SU-DHL-6 (cell line): ENCODE data around the gene FBXL16.

Experiments used
- H2AFZ ChIP-seq: fragments of 200-600 bp; sonication (generic); 2 replicates; pipeline ENCODE4 v1.6.1; 2014; ENCODE audit warnings: low read depth, mild to moderate bottlenecking, moderate library complexity, mixed read lengths, antibody characterized with exemption, low read length; ENCODE audit not compliant: severe bottlenecking
- H3F3A ChIP-seq: fragments of 200-600 bp; shearing (Covaris generic); 2 replicates; pipeline ENCODE4 v1.6.0; 2016; ENCODE audit warnings: antibody characterized with exemption, mild to moderate bottlenecking; ENCODE audit not compliant: insufficient read depth
- H3K27ac ChIP-seq: fragments of 200-600 bp; sonication (generic); 2 replicates; pipeline ENCODE4 v1.5.1; 2016; ENCODE audit warnings: low read depth, mild to moderate bottlenecking, low read length, moderate library complexity, mixed read lengths
- H3K27me3 ChIP-seq: fragments of 200-600 bp; sonication (generic), shearing (Covaris generic); 2 replicates; pipeline ENCODE4 v1.6.0; 2014; ENCODE audit warnings: mild to moderate bottlenecking, low read length
- H3K36me3 ChIP-seq: fragments of 200-600 bp; sonication (generic); 2 replicates; pipeline ENCODE4 v1.6.1; 2014; ENCODE audit warnings: mild to moderate bottlenecking, low read length, mixed read lengths
- H3K4me2 ChIP-seq: fragments of 300-600, 200-600 bp; shearing (Covaris generic), sonication (generic); 2 replicates; pipeline ENCODE4 v1.6.0; 2014; ENCODE audit warnings: low read length, low read depth, mild to moderate bottlenecking; ENCODE audit not compliant: poor library complexity, severe bottlenecking
- H3K4me3 ChIP-seq: fragments of 200-600 bp; sonication (generic); 2 replicates; pipeline ENCODE4 v1.5.1; 2014; ENCODE audit warnings: antibody characterized with exemption, low read length, mild to moderate bottlenecking, mixed read lengths; ENCODE audit not compliant: insufficient read depth, poor library complexity, severe bottlenecking
- H3K79me2 ChIP-seq: fragments of 200-600 bp; sonication (generic); 2 replicates; pipeline ENCODE4 v1.6.1; 2014; ENCODE audit warnings: mild to moderate bottlenecking, low read length, moderate library complexity; ENCODE audit not compliant: insufficient read depth
- H3K9ac ChIP-seq: fragments of 200-600 bp; sonication (generic); 2 replicates; pipeline ENCODE4 v1.7.0; 2014; ENCODE audit warnings: mild to moderate bottlenecking, low read length
- H3K9me2 ChIP-seq: fragments of 200-600 bp; sonication (generic); replicated peaks from 2 replicates; pipeline ENCODE4 v1.6.1; 2014; ENCODE audit warnings: low read length; ENCODE audit not compliant: insufficient read depth
- H3K9me3 ChIP-seq: fragments of 200-600 bp; sonication (generic); 2 replicates; pipeline ENCODE4 v1.6.1; 2014; ENCODE audit warnings: low read length, mixed read lengths; ENCODE audit not compliant: insufficient read depth
- H4K20me1 ChIP-seq: fragments of 200-600 bp; sonication (generic); 2 replicates; pipeline ENCODE4 v1.6.1; 2014; ENCODE audit warnings: low read depth, mild to moderate bottlenecking, antibody characterized with exemption, low read length, moderate library complexity, mixed read lengths
- EZH2phosphoT487 ChIP-seq: fragments of 200-600 bp; sonication (generic), shearing (Covaris generic); conservative IDR thresholded peaks from 2 replicates; pipeline ENCODE4 v1.6.1; 2018; ENCODE audit warnings: mild to moderate bottlenecking, antibody characterized with exemption, low read length, moderate library complexity, mixed read lengths
- TF ChIP-seq, protein P1 (sequence below): fragments of 200-600 bp; sonication (generic); IDR thresholded peaks from one replicate; pipeline ENCODE4 v1.5.1; 2017; ENCODE audit warnings: antibody characterized with exemption, mild to moderate bottlenecking, low read length, moderate library complexity; ENCODE audit not compliant: insufficient read depth, poor library complexity, severe bottlenecking

The FBXL16 gene

DNA sequence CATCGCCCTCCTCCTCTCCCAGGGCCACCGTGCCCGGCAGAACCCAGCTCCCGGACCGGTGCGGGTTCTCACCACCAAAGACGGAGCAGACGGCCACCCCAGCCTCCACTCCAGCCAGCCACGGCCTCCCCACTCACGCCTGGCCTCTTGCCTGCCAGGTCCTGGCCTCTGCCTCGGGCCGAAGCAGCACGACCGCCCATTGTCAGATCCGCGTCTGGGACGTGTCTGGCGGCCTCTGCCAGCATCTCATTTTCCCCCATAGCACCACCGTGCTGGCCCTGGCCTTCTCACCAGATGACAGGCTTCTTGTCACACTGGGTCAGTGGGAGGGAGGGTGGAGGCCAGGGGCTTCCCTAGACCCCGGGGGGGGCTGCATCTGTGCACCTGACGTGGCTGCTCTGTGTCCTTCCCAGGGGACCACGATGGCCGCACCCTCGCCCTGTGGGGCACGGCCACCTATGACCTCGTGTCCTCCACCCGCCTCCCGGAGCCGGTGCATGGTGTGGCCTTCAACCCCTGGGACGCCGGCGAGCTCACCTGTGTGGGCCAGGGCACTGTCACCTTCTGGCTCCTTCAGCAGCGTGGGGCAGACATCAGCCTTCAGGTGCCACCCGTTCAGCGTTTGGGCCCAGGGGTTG lies 44.3 kb downstream of the FBXL16 start:
- Histone ChIP-seq H3F3A (no peaks in the 10 kb centered on the region), H3K27me3 (no peaks in the 10 kb centered on the region), H3K9me2 (no peaks in the 10 kb centered on the region), H3K9me3 (no peaks in the 10 kb centered on the region), H3K4me3 (no peak overlapping the region), H3K79me2 (no peaks in the 10 kb centered on the region), H3K27ac (no peak overlapping the region), H4K20me1 (no peaks in the 10 kb centered on the region), H3K4me2 (peak overlapping the region; percentile 12), H2AFZ (no peak overlapping the region), H3K9ac (no peak overlapping the region), H3K36me3 (no peaks in the 10 kb centered on the region)
- TF ChIP-seq, protein P1, sequence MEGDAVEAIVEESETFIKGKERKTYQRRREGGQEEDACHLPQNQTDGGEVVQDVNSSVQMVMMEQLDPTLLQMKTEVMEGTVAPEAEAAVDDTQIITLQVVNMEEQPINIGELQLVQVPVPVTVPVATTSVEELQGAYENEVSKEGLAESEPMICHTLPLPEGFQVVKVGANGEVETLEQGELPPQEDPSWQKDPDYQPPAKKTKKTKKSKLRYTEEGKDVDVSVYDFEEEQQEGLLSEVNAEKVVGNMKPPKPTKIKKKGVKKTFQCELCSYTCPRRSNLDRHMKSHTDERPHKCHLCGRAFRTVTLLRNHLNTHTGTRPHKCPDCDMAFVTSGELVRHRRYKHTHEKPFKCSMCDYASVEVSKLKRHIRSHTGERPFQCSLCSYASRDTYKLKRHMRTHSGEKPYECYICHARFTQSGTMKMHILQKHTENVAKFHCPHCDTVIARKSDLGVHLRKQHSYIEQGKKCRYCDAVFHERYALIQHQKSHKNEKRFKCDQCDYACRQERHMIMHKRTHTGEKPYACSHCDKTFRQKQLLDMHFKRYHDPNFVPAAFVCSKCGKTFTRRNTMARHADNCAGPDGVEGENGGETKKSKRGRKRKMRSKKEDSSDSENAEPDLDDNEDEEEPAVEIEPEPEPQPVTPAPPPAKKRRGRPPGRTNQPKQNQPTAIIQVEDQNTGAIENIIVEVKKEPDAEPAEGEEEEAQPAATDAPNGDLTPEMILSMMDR = no peak
- no peak for TF ChIP-seq EZH2phosphoT487

DNA sequence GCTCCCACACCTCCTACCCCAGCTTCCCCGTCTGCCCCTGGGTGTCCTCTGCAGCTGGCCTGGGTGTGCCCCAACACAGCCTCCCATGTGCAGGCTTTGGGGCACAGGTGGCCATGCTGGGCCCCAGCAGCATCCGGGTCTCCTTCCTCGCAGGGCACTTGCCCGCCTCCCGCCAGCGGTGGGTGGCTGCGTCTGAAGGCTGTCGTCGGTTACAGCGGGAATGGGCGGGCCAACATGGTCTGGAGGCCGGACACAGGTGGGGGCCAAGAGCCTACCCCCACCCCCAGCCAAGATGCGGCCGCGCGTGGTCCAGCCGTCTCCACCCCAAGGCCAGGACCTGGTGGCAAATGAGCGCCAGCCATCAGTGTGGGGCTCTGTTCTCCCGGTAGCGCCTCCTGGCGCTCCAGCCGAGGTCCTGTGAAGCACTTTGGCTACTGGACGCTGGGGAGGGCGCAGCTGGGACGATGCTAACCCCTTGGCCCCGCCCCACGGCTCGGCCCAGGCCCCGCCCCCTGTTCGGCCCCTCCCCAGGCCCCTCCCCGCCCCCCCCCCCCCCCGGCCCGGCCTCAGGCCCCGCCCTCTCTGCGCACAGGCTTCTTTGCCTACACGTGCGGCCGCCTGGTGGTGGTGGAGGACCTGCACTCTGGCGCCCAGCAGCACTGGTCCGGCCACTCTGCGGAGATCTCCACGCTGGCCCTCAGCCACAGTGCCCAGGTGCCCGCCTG lies 45.0 kb downstream of the FBXL16 start:
- H4K20me1 ChIP-seq = no peaks in the 10 kb centered on the region
- TF ChIP-seq, protein P1 = no peak
- TF ChIP-seq EZH2phosphoT487 = no peak
- H3K4me3 ChIP-seq = no peak overlapping the region
- H3K9ac ChIP-seq = no peak overlapping the region
- H3K27me3 ChIP-seq = no peaks in the 10 kb centered on the region
- H3K36me3 ChIP-seq = no peaks in the 10 kb centered on the region
- no peaks in the 10 kb centered on the region for H3K79me2 ChIP-seq
- H2AFZ ChIP-seq = no peak overlapping the region
- H3F3A ChIP-seq = no peaks in the 10 kb centered on the region
- no peaks in the 10 kb centered on the region for H3K9me2 ChIP-seq
- no peak overlapping the region for H3K4me2 ChIP-seq
- no peak overlapping the region for H3K27ac ChIP-seq
- H3K9me3 ChIP-seq = no peaks in the 10 kb centered on the region

DNA sequence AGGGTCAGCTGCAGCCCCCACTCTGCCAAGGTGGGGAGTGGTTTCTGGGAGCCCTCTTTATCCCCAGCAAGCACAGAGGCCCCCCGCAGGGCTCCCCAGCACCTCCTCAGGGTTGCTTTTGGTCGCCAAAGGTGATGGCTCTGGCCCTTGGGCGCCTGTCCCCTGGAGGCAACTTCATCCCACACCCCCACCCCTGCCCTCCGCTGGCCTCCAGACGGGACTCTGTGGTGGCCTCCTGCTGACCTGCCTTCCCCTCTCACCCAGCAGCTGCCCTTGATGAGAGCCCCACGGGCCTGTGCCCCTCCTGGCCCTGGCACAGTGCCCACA lies 45.5 kb downstream of the FBXL16 start:
- Histone ChIP-seq H3K4me2 (no peak overlapping the region), H3K36me3 (no peaks in the 10 kb centered on the region), H3K27me3 (no peaks in the 10 kb centered on the region), H3K9me3 (no peaks in the 10 kb centered on the region), H3K4me3 (no peak overlapping the region), H3K9ac (no peak overlapping the region), H3K27ac (no peak overlapping the region), H4K20me1 (no peaks in the 10 kb centered on the region), H3K9me2 (no peaks in the 10 kb centered on the region), H3K79me2 (no peaks in the 10 kb centered on the region), H3F3A (no peaks in the 10 kb centered on the region), H2AFZ (no peak overlapping the region)
- TF ChIP-seq, protein P1 = no peak
- TF ChIP-seq EZH2phosphoT487 = no peak
